GM13977 (cell line): ENCODE results near the gene FARS2.

Source experiments
- DNase-seq: peaks from one replicate; pipeline ENCODE4 v3.0.0; 2012; ENCODE audit warnings: low spot score
- in situ Hi-C: fragments of 300-500 bp; cut with MboI; formaldehyde crosslinking; loops from one replicate; pipeline ENCODE4 v1.12.0; 2022; ENCODE audit warnings: low sequenced_read_pairs, low pct_unique_long_range_greater_than_20kb, mixed read lengths, inconsistent platforms; ENCODE audit not compliant: unreplicated experiment
- TF ChIP-seq, protein P1 (sequence below): IDR thresholded peaks from 2 replicates; pipeline ENCODE4 v1.5.1; 2012; ENCODE audit warnings: mild to moderate bottlenecking, control low read depth; ENCODE audit not compliant: insufficient read depth; ENCODE audit errors: extremely low read depth, missing control alignments

Gene FARS2

DNA sequence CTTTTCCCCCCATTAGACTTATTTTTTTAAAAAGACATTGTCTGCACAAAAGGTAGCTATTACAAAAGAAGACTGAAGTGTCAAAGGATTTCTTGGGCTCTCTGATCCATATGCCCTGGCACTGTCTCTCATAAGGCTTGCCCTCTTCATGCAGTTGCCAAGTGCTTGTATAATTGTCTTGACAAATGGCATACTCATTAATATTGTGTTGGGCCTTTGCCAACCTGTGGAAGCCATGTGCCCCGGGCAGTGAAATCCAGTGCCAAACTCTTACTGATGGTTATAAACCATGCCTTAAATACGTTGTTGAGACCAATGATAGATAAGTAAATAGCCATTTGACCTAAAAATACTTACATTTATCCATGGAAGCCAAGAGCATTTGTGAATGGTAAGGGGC is 98.1 kb downstream of the FARS2 start:
- in situ Hi-C loops, result no loop called here
- TF ChIP-seq, protein P1, sequence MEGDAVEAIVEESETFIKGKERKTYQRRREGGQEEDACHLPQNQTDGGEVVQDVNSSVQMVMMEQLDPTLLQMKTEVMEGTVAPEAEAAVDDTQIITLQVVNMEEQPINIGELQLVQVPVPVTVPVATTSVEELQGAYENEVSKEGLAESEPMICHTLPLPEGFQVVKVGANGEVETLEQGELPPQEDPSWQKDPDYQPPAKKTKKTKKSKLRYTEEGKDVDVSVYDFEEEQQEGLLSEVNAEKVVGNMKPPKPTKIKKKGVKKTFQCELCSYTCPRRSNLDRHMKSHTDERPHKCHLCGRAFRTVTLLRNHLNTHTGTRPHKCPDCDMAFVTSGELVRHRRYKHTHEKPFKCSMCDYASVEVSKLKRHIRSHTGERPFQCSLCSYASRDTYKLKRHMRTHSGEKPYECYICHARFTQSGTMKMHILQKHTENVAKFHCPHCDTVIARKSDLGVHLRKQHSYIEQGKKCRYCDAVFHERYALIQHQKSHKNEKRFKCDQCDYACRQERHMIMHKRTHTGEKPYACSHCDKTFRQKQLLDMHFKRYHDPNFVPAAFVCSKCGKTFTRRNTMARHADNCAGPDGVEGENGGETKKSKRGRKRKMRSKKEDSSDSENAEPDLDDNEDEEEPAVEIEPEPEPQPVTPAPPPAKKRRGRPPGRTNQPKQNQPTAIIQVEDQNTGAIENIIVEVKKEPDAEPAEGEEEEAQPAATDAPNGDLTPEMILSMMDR, result no peak
- DNase-seq, result no peak

DNA sequence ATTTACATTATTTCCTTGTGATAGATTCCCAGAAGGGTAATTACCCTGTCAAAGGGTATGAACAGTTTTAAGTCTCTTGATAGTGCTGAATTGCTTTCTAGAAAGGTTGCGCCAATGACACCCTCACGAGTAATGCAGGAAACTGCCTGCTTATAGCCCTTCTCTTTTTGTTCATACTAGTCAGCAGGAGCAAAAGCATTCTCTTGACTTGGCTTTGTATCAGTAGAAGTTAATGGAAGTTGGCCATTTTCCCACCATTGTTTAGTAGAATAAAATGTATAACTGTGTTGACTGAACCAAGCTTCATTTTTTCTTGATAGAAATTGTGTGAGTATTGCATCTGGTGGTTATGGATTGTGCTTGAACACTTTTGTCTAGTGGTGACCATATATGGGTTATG is 100.1 kb downstream of the FARS2 start:
- TF ChIP-seq, protein P1, result no peak
- DNase-seq, result no peak
- in situ Hi-C loops, result no loop called here

DNA sequence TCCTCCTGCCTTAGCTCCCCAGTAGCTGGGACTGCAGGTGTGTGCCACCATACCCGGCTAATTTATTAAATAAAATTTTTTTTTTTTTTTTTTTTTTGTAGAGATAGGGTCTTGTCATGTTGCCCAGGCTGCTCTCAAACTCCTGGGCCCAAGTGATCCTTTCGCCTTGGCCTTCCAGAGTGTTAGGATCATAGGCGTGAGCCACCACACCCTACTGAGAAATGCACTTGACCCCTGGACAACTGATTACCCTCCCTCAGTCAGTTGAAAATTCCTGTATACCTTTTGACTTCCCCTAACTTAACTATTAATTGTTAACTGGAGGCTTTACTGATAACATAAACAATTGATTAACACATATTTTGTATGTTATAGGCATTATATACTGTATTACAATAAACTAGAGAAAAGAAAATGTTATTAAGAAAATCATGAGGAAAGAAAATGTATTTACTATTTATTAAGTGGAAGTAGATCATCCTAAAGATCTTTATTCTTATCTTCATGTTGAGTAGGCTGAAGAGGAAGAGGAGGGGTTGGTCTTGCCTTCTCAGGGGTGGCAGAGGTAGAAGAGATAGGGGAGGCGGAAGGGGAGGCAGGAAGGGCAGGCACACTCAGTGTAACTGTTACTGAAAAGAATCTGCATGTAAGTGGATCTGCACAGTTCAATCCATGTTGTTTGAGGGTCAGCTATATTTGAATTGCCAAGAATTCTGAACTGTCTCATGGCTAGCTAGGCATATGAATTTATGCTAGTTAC is 104.3 kb downstream of the FARS2 start:
- TF ChIP-seq, protein P1, result no peak
- in situ Hi-C loops, result no loop called here
- no peak for DNase-seq

DNA sequence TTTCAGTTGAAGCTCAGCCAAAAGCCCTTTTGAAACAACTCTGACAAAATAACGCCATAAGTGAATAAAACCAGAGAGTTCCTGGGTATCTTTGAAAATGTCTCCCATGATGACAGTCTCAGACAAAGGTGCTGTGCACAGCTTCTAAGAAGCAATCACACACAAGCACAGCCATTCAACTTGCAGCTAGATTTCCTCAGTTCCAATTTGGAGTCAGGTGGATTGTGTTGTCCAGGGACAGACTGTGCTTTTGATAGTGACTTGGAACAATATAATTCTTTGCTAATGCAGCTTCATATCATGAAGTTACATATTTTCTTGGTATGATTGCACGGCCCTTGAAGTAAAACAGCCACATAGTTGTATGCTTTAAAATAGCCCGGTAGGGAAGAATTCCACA is 105.6 kb downstream of the FARS2 start:
- in situ Hi-C loops, result no loop called here
- TF ChIP-seq, protein P1, result no peak
- DNase-seq, result no peak

DNA sequence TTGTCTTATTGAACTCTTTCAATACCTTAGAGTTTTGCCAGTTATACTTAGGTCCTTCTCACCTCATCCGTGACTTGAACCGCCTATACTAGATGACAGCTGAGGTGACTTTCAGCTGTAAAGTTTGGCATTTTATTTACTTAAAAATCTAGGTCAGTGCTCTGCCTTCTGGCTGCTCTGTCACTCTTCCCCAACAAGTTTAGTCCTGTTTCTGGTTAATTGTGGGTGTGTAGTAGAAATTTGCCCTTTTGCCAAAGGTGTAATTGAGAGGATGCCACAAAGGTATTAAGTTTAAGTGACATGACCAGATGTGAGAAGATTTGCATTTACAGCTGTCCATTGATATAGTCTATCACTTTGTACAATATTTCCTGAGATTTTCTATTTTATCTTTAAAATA is 106.2 kb downstream of the FARS2 start:
- no peak for DNase-seq
- in situ Hi-C loops, result no loop called here
- TF ChIP-seq, protein P1, result no peak

DNA sequence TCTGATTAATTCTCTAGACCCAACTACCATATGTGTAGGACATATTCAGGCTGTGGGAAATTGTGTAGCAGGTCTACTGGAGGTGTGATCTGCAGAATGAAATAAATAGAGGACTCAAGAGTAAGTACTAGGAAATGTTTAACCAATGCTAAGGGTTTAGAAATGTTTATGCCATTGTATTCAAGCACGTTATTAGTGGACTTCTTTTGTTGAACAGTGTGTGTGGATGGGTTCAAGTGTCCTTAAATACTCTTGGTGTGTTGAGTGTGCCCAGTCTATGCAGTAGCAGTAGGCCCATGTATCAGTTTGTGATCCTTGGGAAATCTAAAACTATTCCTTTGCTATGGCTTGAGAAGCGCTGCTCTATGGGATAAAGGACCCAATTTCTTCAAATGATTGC is 112.1 kb downstream of the FARS2 start:
- TF ChIP-seq, protein P1, result no peak
- in situ Hi-C loops, result no loop called here
- no peak for DNase-seq
